ENCODE data around the gene GJC2.

GJC2 gene

DNA sequence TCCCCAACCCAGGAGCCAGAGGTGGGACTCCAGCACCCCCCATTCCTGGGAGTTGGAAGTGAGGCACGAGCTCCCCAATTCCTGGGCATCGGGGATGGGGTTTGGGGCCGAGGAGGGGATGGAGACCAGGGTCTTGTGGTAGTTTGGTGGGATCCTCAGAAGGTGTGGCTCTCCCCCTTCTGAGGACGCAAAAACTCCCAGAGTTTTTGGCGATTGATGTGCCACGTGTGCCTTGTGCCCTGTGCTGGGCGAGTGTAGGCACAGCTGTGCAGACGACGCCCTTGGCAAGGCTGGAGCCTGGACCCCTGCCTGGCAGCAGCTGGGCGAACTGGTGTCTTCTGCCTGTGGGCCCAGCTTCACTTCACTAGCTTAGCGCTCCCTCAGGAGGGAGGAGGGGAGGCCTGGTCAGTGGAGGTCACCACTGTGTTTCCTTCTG lies 7.0 kb upstream of the GJC2 start:
- peak in 3 of 10 donors; percentile 41 to 93 (median 70) for DNase-seq
- intact Hi-C loops (cut with DNase I) = loop anchor here (10.0 kb wide), 1 partner anchor 262 kb away; the partner anchor contains the start of gene TRIM11

DNA sequence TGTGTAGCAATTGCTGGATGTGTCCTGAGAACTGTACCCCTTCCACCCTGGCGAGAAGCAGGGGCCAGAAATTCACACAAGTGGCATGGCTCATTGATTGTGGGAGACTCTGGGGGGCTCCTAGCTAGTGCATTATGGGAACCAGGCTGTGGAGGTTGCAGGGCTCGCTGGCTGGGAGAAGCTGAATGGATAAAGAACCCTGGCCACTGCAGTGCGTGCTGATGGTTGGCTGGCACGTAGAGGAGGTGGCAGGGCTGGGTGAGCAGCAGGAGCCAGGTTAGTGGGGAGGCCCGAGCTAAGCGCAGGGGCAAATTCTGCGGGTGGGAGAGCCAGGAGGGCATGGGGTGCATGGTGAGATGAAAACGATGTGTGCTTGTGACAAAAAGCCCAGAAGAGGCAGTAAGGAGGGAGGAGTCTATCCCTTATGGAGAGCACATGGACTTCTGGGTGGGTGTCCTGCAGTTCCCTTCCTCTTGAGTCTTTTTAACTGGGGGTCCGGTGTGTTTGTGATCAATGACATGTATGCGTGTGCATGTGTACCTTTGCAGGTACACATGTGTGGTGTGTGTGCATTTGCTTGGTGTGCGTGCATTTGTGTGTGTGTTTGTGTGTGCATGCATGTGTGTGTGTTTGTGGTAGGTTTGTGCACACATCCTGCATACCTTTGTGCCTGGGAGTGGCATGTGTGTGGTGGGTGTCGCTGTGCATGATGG lies 6.1 kb upstream of the GJC2 start:
- peak in 1 of 10 donors; percentile 70 for DNase-seq
- intact Hi-C loops (cut with DNase I) = loop anchor here (10.0 kb wide), 1 partner anchor 261 kb away; the partner anchor contains the start of gene TRIM11

DNA sequence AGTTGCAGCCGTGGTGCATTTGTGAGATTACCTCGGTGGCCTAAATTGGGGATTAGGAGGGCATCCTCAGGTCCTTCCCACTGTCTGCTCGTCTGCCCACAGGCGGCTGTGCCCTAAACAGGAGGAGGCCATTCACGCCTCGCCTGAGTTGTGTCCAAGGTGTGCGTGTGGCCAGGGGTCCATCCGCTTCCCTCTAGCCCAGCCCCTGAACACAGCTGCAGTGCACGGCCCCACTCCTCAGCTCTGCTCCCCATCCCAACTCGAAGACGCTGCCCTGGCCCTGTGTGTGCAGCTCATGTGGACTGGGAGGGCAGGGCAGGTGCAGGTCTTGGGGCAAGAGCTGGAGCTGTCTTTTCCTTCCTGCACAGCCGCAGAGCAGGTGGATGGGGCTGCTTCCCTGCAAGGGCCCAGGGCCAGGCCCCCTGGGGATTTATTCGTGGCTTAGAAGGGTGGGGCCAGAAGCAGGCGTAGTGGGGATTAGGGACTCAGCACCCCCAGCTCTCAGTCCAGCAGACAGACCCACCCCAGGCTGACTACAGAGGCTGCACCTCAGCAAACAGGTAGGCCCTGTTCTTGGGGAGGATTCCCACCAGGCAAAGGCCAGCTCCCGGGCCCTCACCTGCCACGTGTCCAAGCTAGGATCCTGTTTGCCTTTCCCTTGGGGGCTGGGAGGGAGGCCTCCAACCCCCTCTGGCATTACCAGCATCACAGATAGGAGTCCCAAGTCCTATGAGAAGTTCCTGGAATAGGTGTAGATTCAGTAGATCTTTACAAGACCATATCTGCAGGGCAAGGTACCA lies 5.3 kb upstream of the GJC2 start:
- peak in 2 of 10 donors; percentile 60 to 71 for DNase-seq

DNA sequence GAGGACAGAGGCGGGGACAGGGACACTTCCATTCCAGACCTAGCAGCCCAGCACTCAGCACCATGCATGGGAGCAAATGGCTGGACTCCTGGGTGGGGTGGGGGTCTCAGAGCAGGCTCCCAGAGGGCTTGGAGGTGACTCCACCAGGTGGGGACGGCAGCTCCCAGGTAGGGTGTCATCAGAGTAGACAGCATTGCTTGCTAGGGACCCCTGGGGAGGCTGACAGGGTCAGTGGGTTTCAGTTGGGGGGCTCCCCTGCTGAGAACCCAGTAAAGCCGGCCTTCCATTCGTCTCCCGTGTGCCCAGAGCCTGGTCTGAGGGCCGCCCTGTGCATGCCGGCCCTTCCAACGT lies 4.8 kb upstream of the GJC2 start:
- intact Hi-C loops (cut with DNase I) = loop anchor here (10.0 kb wide), 1 partner anchor 260 kb away; the partner anchor contains the start of gene TRIM11
- peak in 1 of 10 donors; percentile 56 for DNase-seq

More for the DNA sequence above, 5.3 kb upstream of the GJC2 start:
- intact Hi-C loops (cut with DNase I) = loop anchor here (10.0 kb wide), 1 partner anchor 260 kb away; the partner anchor contains the start of gene TRIM11

DNA sequence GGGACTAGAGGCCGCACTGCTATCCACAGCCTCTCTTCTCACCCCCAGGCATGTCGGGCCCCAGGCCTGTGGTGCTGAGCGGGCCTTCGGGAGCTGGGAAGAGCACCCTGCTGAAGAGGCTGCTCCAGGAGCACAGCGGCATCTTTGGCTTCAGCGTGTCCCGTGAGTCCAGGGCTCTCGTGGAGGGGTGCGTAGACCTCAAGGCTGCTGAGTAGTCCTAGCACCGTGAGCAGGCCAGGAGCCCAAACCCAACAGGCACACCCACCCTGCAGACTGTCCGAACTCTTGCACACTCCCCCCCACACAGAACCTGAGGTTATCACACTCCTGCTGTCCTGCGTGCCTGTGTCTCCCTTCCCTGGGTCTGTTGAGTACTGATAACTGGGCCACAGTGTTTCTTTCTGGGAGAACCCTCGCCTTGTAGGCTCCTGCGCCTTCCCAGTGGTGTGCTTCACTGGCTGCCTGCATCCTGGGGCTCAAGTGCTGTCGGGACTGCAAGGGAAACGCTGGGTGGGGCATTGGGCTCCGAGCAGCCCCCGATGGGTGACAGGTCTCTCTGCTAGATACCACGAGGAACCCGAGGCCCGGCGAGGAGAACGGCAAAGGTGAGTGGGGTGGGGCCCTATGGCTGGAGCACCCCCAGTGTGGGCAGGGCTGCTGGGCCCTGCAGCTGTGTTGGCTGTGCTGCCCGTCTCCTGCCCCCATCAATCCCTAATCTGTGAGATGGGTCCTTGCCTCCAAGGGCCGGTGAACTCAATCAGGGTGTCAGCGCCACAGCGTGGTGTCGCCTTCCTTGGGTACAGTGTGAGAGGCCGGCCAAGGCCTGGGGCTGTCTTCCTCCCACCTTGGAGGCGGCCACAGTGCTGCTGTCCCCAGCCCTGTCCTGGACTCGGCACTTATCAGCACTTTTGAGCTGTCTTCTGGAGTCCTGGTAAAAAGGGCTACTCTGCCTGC lies 4.0 kb upstream of the GJC2 start:
- peak in 3 of 10 donors; percentile 50 to 80 (median 51) for DNase-seq
- intact Hi-C loops (cut with DNase I) = loop anchor here (10.0 kb wide), 1 partner anchor 259 kb away; the partner anchor contains the start of gene TRIM11

DNA sequence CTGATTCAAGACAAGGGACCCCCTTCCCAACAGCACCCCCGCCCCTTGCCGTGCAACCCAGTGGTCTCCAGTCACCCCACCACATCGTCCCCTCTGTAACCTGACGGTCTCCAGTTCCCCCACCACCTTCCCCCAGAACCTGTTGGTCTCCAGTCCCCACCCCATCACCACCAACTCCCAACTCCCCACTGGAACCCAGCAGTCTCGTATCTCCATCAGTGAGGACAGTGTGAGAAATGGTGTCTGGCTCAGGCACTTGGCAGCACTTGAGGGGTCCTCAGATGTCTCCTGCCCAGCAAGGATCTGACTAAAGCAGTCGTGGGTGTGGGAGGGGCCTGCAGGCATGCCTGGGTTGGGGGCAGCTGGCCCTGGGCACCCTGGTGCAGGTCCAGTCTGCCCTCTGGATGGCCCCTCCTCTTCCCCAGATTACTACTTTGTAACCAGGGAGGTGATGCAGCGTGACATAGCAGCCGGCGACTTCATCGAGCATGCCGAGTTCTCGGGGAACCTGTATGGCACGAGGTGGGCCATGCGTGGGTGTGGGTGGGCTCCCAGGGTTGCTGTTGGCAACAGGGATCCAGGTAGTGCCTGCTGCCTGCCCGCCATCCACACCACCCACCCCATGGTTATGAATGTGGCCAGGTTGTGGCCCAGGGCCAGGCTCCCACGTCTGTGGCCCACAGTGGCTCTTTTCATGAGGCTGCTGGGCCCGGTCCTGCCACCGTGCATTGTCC lies 3.1 kb upstream of the GJC2 start:
- intact Hi-C loops (cut with DNase I) = loop anchor here (10.0 kb wide), 1 partner anchor 258 kb away; the partner anchor contains the start of gene TRIM11
- DNase-seq = peak in 2 of 10 donors; percentile 43 to 75

DNA sequence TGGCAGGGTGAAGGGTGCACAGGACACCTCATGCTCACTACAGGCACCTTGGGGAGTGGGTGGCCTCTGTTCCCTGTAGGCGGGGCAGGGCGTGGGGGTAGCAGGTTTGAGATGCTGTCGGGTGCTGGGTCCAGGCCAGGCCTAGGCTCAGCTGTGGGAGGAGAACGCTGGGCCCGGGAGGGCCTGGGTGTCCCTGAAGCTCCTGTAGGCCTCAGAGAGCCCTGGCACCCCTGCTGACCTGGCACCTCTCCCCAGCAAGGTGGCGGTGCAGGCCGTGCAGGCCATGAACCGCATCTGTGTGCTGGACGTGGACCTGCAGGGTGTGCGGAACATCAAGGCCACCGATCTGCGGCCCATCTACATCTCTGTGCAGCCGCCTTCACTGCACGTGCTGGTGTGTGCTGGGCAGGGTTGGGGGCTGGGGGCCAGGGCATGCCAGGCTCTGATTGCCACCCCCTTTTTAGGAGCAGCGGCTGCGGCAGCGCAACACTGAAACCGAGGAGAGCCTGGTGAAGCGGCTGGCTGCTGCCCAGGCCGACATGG lies 2.5 kb upstream of the GJC2 start:
- intact Hi-C loops (cut with DNase I) = loop anchor here (10.0 kb wide), 1 partner anchor 258 kb away; the partner anchor contains the start of gene TRIM11
- peak in 2 of 10 donors; percentile 42 to 80 for DNase-seq

DNA sequence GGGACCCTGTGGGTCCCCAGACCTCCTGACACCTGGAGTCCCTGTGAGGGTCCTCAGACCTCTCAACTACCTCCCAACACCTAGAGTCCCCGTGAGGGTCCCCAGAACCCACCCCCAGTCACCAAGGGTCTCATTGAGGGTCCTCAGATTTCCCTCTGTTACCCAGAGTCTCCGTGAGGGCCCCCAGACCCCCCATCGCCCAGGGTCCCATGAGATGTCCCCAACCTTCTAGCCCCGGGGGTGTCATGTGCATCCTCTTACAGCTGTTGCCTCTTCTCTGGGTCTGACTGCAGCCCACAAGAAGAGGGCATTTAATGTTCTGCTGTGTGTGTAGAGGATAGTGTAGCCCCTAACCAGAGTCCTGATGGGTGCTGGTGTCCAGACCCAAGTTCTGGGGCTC lies 2.0 kb upstream of the GJC2 start:
- intact Hi-C loops (cut with DNase I) = loop anchor here (10.0 kb wide), 1 partner anchor 257 kb away; the partner anchor contains the start of gene TRIM11
- no peak for DNase-seq

DNA sequence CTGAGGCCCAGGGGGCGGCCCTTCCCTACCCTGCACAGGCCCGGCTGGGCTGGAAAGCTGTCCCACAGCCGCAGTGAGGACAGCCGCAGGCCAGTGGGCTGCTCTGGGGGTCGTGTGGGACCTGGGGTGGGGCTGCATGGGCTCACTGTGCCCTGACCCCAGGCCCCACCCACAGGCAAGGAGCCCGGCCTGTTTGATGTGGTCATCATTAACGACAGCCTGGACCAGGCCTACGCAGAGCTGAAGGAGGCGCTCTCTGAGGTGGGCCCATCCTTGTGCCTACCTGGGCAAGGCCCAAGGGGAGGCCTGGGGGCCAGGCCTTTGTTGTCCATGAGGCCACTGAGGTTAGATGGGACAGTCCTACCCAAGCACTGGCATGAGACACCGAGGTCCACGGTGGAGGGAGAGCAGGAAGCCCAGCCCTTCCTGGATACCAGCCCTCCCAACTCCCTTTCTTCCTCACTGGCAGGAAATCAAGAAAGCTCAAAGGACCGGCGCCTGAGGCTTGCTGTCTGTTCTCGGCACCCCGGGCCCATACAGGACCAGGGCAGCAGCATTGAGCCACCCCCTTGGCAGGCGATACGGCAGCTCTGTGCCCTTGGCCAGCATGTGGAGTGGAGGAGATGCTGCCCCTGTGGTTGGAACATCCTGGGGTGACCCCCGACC lies 1.4 kb upstream of the GJC2 start:
- intact Hi-C loops (cut with DNase I) = loop anchor here (10.0 kb wide), 1 partner anchor 256 kb away; the partner anchor contains the start of gene TRIM11
- DNase-seq = peak in 1 of 10 donors; percentile 79

DNA sequence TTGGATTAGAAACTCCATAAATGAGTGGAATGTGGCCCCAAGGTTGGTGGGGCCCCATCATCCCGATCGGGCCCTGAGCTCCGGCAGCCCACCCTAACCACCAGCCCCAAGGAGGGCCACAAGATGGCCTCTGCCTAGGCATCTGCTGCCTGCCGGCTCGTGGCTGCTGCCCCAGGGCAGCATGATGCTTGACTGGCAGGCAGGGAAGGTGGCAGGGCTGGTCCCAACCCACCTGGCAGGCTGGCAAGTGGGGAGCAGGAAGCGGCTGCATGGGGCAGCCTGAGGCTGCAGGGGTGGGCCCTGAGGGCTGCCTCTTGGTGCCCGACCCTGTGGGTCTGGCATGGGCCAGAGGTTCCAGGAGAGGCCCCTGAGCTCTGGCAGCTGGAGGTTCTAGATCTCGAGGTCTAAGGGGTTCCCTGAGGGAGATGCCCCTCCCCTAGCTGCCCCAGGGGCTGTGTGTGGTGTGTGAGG lies 760 bp upstream of the GJC2 start:
- peak in 3 of 10 donors; percentile 47 to 74 (median 73) for DNase-seq
- intact Hi-C loops (cut with DNase I) = loop anchor here (10.0 kb wide), 1 partner anchor 256 kb away; the partner anchor contains the start of gene TRIM11

DNA sequence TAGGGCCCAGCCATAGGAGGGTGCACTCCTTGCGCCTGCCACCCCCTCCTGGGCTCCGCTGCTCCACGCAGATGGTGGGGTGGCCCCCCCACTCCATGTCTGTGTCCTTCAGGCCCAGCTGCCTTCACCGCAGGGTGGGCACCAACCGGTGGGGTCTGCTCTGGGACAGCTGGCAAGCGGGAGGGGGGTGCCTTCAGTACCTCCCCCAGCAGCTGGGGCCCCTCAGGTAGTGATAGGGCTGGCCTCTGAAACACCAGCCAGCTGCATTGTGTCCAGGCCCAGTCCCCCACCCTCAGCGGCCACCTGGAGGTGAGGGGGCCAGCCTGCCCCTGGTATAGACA lies 360 bp downstream of the GJC2 start:
- peak in 4 of 10 donors; percentile 37 to 89 (median 52) for DNase-seq
- intact Hi-C loops (cut with DNase I) = no loop called here

DNA sequence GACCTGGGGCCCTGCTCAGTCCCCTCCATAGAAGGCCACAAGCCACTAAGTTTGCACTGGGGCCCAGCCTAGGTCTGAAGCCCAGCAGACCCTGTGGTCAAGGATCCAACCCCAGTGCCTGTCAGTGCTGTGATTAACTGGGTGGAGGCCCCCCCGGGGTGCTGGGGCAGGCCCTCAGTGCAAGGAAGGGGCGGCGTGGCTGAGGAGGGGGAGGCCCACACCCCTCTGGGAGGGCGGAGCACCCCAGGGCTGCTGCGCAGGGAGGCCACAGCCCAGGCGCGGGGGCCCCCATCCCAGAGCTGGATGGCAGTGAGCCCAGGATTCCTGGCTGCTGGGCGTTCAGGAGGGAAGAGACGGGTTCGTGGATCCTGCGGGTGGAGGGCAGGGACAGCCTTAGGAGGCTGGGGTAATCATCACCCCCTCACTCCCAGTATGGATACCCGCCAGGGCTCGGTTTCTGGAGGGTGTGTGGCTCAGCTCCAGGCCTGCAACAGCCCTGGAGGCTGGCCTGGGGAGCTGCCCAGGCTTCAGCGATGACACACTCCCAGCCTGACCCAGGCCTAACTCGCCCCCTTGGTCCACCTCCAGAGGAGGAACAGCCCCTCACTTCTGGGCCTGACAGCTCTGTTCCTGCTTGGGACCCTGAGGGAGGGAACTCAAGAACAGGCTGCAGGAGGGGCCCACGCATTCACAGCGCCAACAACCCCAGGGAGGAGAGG lies 890 bp downstream of the GJC2 start:
- intact Hi-C loops (cut with DNase I) = no loop called here
- DNase-seq = peak in 7 of 10 donors; percentile 48 to 95 (median 78)

DNA sequence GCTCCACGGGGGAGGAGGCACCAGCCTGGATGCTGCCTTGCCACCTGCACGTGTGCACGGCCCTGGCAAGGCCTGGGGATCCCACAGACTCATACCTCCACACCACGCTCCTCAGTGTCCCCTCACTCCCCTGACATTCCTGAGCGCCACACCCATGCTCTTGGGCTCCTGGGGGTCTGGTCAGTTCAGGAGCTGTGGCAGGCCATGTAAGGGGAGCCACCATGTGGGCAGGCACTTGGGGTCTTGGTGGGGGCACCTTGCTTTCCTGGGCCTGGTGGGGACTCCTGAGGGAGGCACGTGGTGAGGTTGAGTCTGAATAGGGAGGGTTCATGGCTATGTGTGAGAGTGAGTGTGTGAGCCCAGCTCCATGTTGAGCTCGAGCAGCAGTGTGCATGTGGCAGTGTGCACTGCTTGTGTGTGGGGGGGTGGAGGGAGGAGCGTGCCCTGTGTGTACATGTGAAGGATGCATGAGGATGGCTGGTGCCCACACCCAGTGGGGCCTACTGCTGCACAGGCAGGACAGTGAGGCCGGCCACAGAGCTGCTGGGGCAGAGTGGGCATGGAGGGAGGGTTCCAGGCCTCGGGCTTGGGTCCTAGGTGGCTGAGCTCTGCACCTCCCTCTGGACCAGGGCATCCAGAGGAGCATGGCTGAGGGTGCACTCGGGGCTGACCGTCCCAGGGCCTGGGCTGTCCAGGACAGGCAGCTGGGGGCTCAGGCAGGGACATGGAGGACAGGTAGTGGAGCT lies 1.6 kb downstream of the GJC2 start:
- DNase-seq = peak in 4 of 10 donors; percentile 8 to 82 (median 72)
- intact Hi-C loops (cut with DNase I) = no loop called here

DNA sequence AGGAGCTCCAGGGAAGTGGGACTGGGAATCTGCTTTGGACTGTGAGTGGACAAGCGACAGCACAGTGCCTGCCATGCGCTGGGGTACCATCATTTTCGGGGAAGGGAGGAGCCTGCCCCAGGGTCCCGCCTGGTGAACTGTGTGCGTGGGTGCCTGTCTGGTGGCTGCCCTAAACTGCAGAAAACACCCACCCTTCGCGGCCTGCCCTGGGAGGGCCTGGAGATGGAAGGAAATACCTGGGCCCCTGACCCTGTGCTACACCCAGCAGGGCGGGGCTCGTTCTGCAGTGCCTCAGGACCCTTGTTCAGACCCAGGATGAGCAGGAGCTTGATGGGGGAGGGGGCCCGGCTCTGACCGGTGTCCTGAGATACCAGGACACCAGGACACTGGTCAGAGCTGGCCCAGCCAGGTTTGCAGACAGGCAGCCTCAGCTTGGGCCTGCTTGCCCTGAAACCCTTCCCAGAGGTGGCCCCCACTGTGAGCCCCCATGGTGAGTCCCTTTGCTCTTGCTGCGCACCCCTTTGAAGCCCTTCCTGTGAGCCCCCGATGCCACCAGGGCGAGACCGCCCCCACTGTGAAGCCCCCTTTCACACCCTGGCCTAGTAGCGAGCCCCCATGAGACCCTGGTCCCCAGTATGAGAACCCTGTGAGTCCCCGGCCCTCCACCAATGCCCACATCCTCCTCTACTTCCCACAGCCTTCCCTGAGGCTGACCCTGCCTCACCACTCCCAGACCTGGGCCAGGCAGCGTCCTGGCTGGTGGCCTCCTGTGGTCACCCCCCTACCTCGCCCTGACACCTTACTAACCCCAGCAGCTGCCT lies 2.6 kb downstream of the GJC2 start:
- DNase-seq = peak in 5 of 10 donors; percentile 6 to 77 (median 50)
- intact Hi-C loops (cut with DNase I) = no loop called here

DNA sequence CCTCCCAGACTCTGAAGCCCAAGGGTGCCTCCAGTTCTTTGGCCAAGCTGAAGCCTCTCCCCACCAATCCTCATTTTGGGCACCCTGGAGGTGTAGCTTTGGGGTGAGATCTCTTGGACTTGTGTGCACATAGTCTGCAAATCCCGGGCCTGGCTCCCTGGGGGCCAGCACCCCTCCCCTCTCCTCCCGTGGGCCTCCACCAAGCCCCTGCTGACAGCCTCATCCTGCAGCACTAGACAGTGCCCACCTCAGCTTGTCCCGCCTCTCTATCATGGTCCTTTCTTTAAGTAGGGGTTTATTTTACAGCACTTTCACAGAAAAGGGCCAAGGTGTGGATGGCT lies 3.2 kb downstream of the GJC2 start:
- DNase-seq = peak in 3 of 10 donors; percentile 6 to 43 (median 19)
- intact Hi-C loops (cut with DNase I) = no loop called here
